ENCODE results near the gene DCHS2. TPM values are rescaled to one million over a fixed set of nuclear protein-coding genes. Genes with fewer than 3 reads are reported as not detected.

DCHS2 gene
- total RNA-seq, 1 donor from 2014 or later = 18.3 TPM

- Histone ChIP-seq H3K27me3 (ENCODE audit: control insufficient read depth in 3 of 3, insufficient read depth in 3 of 3, low read length in 3 of 3) (peaks cover 0 to 3% (median 0%) of the 10 kb centered on the region in 3 donors), H3K9me3 (ENCODE audit: control insufficient read depth in 3 of 3, low read length in 3 of 3) (no peaks in the 10 kb centered on the region), H3K4me1 (ENCODE audit: control insufficient read depth in 3 of 3, insufficient read depth in 3 of 3, low read length in 3 of 3) (no peaks in the 10 kb centered on the region), H3K36me3 (ENCODE audit: control insufficient read depth in 3 of 3, insufficient read depth in 3 of 3, low read length in 3 of 3) (no peaks in the 10 kb centered on the region), H3K9ac (ENCODE audit: low read depth in 1 of 3, low read length in 3 of 3) (no peak overlapping the region), H3K4me3 (ENCODE audit: low read length in 3 of 3) (no peak overlapping the region), H3K27ac (ENCODE audit: low read depth, low read length) (no peak overlapping the region)
Measured at GRCh38 chr4:154472858-154473257, 18.7 kb downstream of the DCHS2 start.

GRCh38 chr4:154471526-154472331, 19.9 kb downstream of the DCHS2 start:
- Histone ChIP-seq H3K4me3 (ENCODE audit: low read length in 3 of 3) (no peak overlapping the region), H3K36me3 (ENCODE audit: control insufficient read depth in 3 of 3, insufficient read depth in 3 of 3, low read length in 3 of 3) (no peaks in the 10 kb centered on the region), H3K4me1 (ENCODE audit: control insufficient read depth in 3 of 3, insufficient read depth in 3 of 3, low read length in 3 of 3) (no peaks in the 10 kb centered on the region), H3K9me3 (ENCODE audit: control insufficient read depth in 3 of 3, low read length in 3 of 3) (no peaks in the 10 kb centered on the region), H3K27ac (ENCODE audit: low read depth, low read length) (no peak overlapping the region), H3K9ac (ENCODE audit: low read depth in 1 of 3, low read length in 3 of 3) (no peak overlapping the region), H3K27me3 (ENCODE audit: control insufficient read depth in 3 of 3, insufficient read depth in 3 of 3, low read length in 3 of 3) (peaks cover 0 to 3% (median 0%) of the 10 kb centered on the region in 3 donors)

GRCh38 chr4:154471032-154471431, 20.6 kb downstream of the DCHS2 start:
- H3K9me3 ChIP-seq (ENCODE audit: control insufficient read depth in 3 of 3, low read length in 3 of 3) = no peaks in the 10 kb centered on the region
- H3K9ac ChIP-seq (ENCODE audit: low read depth in 1 of 3, low read length in 3 of 3) = no peak overlapping the region
- no peak overlapping the region for H3K27ac ChIP-seq (ENCODE audit: low read depth, low read length)
- H3K4me3 ChIP-seq (ENCODE audit: low read length in 3 of 3) = no peak overlapping the region
- H3K36me3 ChIP-seq (ENCODE audit: control insufficient read depth in 3 of 3, insufficient read depth in 3 of 3, low read length in 3 of 3) = no peaks in the 10 kb centered on the region
- H3K27me3 ChIP-seq (ENCODE audit: control insufficient read depth in 3 of 3, insufficient read depth in 3 of 3, low read length in 3 of 3) = peaks cover 0 to 3% (median 0%) of the 10 kb centered on the region in 3 donors
- H3K4me1 ChIP-seq (ENCODE audit: control insufficient read depth in 3 of 3, insufficient read depth in 3 of 3, low read length in 3 of 3) = no peaks in the 10 kb centered on the region

DNA sequence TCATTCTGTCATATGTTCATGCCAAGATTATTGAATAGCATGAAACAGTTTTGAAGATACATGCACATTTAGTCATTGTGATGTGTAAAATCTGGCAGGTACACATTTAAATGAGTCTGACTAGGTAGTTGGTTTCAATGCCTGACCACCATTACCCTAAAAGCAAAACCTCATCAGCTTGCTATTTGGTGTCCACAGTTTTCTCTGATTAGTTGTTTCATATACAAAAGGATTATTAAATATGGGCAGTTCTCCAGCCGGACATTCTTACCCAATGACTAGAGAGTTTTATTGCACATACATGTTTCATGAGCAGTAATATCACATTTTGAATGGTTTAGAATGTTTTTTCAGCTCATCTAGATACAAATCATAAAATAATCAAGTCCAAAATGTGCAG, 23.7 kb downstream of the DCHS2 start:
- H3K9ac ChIP-seq (ENCODE audit: low read depth in 1 of 3, low read length in 3 of 3) = no peak overlapping the region
- H3K4me3 ChIP-seq (ENCODE audit: low read length in 3 of 3) = no peak overlapping the region
- no peaks in the 10 kb centered on the region for H3K4me1 ChIP-seq (ENCODE audit: control insufficient read depth in 3 of 3, insufficient read depth in 3 of 3, low read length in 3 of 3)
- no peaks in the 10 kb centered on the region for H3K9me3 ChIP-seq (ENCODE audit: control insufficient read depth in 3 of 3, low read length in 3 of 3)
- no peaks in the 10 kb centered on the region for H3K27me3 ChIP-seq (ENCODE audit: control insufficient read depth in 3 of 3, insufficient read depth in 3 of 3, low read length in 3 of 3)
- H3K36me3 ChIP-seq (ENCODE audit: control insufficient read depth in 3 of 3, insufficient read depth in 3 of 3, low read length in 3 of 3) = no peaks in the 10 kb centered on the region
- H3K27ac ChIP-seq (ENCODE audit: low read depth, low read length) = no peak overlapping the region

DNA sequence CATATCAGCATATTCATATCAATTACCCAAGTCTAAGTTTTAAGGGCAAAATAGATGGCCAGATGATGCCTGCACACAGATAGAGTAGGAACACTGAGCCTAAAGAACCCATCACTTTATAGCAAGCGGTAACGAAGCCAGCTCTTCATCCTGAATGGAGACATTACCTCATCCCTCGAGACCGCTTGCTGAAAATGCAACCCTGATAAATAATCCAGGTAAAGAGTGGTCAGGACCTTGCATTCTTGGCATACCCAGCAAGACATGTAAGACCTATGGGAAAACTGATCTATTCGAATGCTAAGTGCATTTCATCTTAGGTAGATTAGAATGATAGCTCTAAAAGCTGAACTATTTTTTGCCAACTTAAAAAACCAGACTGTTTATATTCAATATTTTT, 25.3 kb downstream of the DCHS2 start:
- H3K4me3 ChIP-seq (ENCODE audit: low read length in 3 of 3) = no peak overlapping the region

GRCh38 chr4:154465085-154465484, 26.5 kb downstream of the DCHS2 start:
- Histone ChIP-seq H3K9me3 (ENCODE audit: control insufficient read depth in 3 of 3, low read length in 3 of 3) (no peaks in the 10 kb centered on the region), H3K4me1 (ENCODE audit: control insufficient read depth in 3 of 3, insufficient read depth in 3 of 3, low read length in 3 of 3) (no peaks in the 10 kb centered on the region), H3K36me3 (ENCODE audit: control insufficient read depth in 3 of 3, insufficient read depth in 3 of 3, low read length in 3 of 3) (no peaks in the 10 kb centered on the region), H3K4me3 (ENCODE audit: low read length in 3 of 3) (no peak overlapping the region), H3K27me3 (ENCODE audit: control insufficient read depth in 3 of 3, insufficient read depth in 3 of 3, low read length in 3 of 3) (no peaks in the 10 kb centered on the region), H3K9ac (ENCODE audit: low read depth in 1 of 3, low read length in 3 of 3) (no peak overlapping the region), H3K27ac (ENCODE audit: low read depth, low read length) (no peak overlapping the region)

More for the DNA sequence above, 25.3 kb downstream of the DCHS2 start:
- no peaks in the 10 kb centered on the region for H3K9me3 ChIP-seq (ENCODE audit: control insufficient read depth in 3 of 3, low read length in 3 of 3)
- no peaks in the 10 kb centered on the region for H3K36me3 ChIP-seq (ENCODE audit: control insufficient read depth in 3 of 3, insufficient read depth in 3 of 3, low read length in 3 of 3)
- H3K9ac ChIP-seq (ENCODE audit: low read depth in 1 of 3, low read length in 3 of 3) = no peak overlapping the region
- no peaks in the 10 kb centered on the region for H3K27me3 ChIP-seq (ENCODE audit: control insufficient read depth in 3 of 3, insufficient read depth in 3 of 3, low read length in 3 of 3)
- no peaks in the 10 kb centered on the region for H3K4me1 ChIP-seq (ENCODE audit: control insufficient read depth in 3 of 3, insufficient read depth in 3 of 3, low read length in 3 of 3)
- H3K27ac ChIP-seq (ENCODE audit: low read depth, low read length) = no peak overlapping the region

DNA sequence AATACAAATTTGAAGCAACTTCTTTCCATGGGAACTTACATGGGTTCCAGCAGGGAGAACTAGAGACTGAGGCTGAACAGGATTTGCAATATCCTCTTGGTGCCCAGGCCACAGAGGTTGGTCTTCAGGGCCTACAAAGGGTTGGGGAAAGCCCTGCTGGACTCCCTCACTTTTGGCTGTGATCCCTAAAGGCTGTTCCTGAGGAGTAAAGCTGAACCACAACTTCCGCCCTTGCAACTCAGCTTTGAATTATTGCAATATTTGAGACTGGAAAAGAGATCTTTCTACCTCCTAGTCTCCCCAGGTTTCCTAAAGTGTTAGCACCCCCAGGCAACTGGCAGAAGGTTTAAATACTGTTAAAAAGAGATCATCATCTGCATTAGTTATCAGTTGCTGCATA, 26.9 kb downstream of the DCHS2 start:
- H3K36me3 ChIP-seq (ENCODE audit: control insufficient read depth in 3 of 3, insufficient read depth in 3 of 3, low read length in 3 of 3) = no peaks in the 10 kb centered on the region
- no peaks in the 10 kb centered on the region for H3K27me3 ChIP-seq (ENCODE audit: control insufficient read depth in 3 of 3, insufficient read depth in 3 of 3, low read length in 3 of 3)
- no peaks in the 10 kb centered on the region for H3K9me3 ChIP-seq (ENCODE audit: control insufficient read depth in 3 of 3, low read length in 3 of 3)

GRCh38 chr4:154462081-154462810, 29.4 kb downstream of the DCHS2 start:
- Histone ChIP-seq H3K9me3 (ENCODE audit: control insufficient read depth in 3 of 3, low read length in 3 of 3) (no peaks in the 10 kb centered on the region), H3K4me3 (ENCODE audit: low read length in 3 of 3) (no peak overlapping the region), H3K27ac (ENCODE audit: low read depth, low read length) (no peak overlapping the region), H3K9ac (ENCODE audit: low read depth in 1 of 3, low read length in 3 of 3) (no peak overlapping the region), H3K27me3 (ENCODE audit: control insufficient read depth in 3 of 3, insufficient read depth in 3 of 3, low read length in 3 of 3) (no peaks in the 10 kb centered on the region), H3K4me1 (ENCODE audit: control insufficient read depth in 3 of 3, insufficient read depth in 3 of 3, low read length in 3 of 3) (no peaks in the 10 kb centered on the region), H3K36me3 (ENCODE audit: control insufficient read depth in 3 of 3, insufficient read depth in 3 of 3, low read length in 3 of 3) (no peaks in the 10 kb centered on the region)

More for the DNA sequence above, 26.9 kb downstream of the DCHS2 start:
- no peak overlapping the region for H3K9ac ChIP-seq (ENCODE audit: low read depth in 1 of 3, low read length in 3 of 3)
- no peak overlapping the region for H3K4me3 ChIP-seq (ENCODE audit: low read length in 3 of 3)
- no peak overlapping the region for H3K27ac ChIP-seq (ENCODE audit: low read depth, low read length)
- no peaks in the 10 kb centered on the region for H3K4me1 ChIP-seq (ENCODE audit: control insufficient read depth in 3 of 3, insufficient read depth in 3 of 3, low read length in 3 of 3)

DNA sequence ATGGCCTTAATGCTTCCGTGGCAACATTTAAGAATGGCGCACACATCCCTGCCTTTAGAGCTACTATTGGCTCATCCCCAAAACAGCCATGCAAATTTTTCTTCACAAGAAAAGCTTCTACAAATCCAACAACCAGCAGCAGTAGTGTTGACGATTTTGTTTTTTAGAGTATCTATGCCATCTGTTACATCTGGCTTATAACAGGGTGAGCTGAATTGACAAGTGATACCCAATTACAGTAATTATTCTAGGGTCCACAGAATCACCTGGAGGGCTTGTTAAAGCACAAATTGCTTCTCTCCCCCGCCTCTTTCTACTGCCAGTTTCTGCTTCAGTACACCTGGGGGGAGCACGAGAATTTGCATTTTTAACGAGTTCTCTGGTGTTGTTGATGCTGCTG, 34.1 kb downstream of the DCHS2 start:
- no peak overlapping the region for H3K4me3 ChIP-seq (ENCODE audit: low read length in 3 of 3)
- no peaks in the 10 kb centered on the region for H3K36me3 ChIP-seq (ENCODE audit: control insufficient read depth in 3 of 3, insufficient read depth in 3 of 3, low read length in 3 of 3)

GRCh38 chr4:154456889-154457288, 34.7 kb downstream of the DCHS2 start:
- H3K9me3 ChIP-seq (ENCODE audit: control insufficient read depth in 3 of 3, low read length in 3 of 3) = no peaks in the 10 kb centered on the region
- no peak overlapping the region for H3K4me3 ChIP-seq (ENCODE audit: low read length in 3 of 3)
- H3K4me1 ChIP-seq (ENCODE audit: control insufficient read depth in 3 of 3, insufficient read depth in 3 of 3, low read length in 3 of 3) = no peaks in the 10 kb centered on the region
- no peak overlapping the region for H3K27ac ChIP-seq (ENCODE audit: low read depth, low read length)
- H3K27me3 ChIP-seq (ENCODE audit: control insufficient read depth in 3 of 3, insufficient read depth in 3 of 3, low read length in 3 of 3) = no peaks in the 10 kb centered on the region
- no peaks in the 10 kb centered on the region for H3K36me3 ChIP-seq (ENCODE audit: control insufficient read depth in 3 of 3, insufficient read depth in 3 of 3, low read length in 3 of 3)
- no peak overlapping the region for H3K9ac ChIP-seq (ENCODE audit: low read depth in 1 of 3, low read length in 3 of 3)

More for the DNA sequence above, 34.1 kb downstream of the DCHS2 start:
- no peak overlapping the region for H3K9ac ChIP-seq (ENCODE audit: low read depth in 1 of 3, low read length in 3 of 3)
- H3K9me3 ChIP-seq (ENCODE audit: control insufficient read depth in 3 of 3, low read length in 3 of 3) = no peaks in the 10 kb centered on the region
- no peak overlapping the region for H3K27ac ChIP-seq (ENCODE audit: low read depth, low read length)
- H3K27me3 ChIP-seq (ENCODE audit: control insufficient read depth in 3 of 3, insufficient read depth in 3 of 3, low read length in 3 of 3) = no peaks in the 10 kb centered on the region
- H3K4me1 ChIP-seq (ENCODE audit: control insufficient read depth in 3 of 3, insufficient read depth in 3 of 3, low read length in 3 of 3) = no peaks in the 10 kb centered on the region

Measured in skeletal muscle tissue (tissue), 4 donors.